ENCODE data around the gene PPP1R9B. TPM values are rescaled to one million over a fixed set of nuclear protein-coding genes. Genes with fewer than 3 reads are reported as not detected.

PPP1R9B gene
- total and polyA plus RNA-seq, 4 donors = 0.90 to 26.1 (median 7.1) TPM

DNA sequence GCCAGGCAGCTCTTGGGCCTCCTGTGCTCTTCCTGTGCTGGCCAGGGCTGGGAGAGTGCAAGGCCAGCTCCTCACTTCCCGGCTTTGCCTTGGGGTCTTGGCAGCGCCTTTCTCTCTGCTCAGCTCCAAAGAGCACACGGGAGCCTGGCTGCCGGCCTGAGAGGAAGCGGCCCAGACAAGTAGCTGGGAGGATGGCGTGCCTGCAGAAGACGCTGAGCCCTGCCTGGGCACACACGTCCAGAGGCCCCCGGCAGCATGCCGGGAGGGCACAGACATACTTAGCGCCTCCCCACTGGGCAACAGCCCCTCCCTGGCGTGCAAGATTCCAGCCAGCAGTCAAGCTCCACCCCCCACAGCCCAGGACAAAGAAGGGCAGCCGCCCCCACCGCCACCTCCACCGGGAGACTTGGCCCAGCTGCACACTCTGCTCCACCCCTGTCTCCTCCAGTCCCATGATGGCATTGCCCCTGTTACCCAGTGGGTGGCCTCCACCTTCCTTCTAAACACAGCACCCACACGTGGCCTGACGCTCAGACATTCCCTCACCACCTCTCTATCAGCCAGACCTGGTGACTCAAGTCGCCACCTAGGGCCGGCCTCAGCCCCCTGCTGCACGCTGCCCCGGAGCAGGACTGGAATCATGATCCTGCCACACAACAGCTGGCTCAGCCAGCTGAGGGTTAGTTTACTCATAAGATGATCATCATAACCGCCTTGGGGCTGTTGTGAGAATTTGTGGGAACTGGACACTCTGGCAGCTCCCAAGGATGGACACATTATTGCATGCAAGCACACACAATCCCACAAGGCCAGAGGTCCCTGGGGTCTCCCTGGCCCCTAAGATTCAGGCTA, 27.7 kb upstream of the PPP1R9B start:
- Histone ChIP-seq H3K36me3 (ENCODE audit: control insufficient read depth in 4 of 4, insufficient read depth in 3 of 4, low read depth in 1 of 4, low read length in 3 of 4) (no peaks in the 10 kb centered on the region), H3K27me3 (ENCODE audit: control insufficient read depth in 4 of 4, insufficient read depth in 4 of 4, low read length in 3 of 4) (no peaks in the 10 kb centered on the region), H3K27ac (ENCODE audit: low read depth in 1 of 2, low read length in 2 of 2) (peak overlapping the region; percentile 18 to 28), H3K9ac (ENCODE audit: low read depth in 1 of 2, low read length in 2 of 2) (no peak overlapping the region), H3K4me1 (ENCODE audit: control insufficient read depth in 4 of 4, insufficient read depth in 4 of 4, low read length in 3 of 4) (peaks cover 0 to 6% (median 0%) of the 10 kb centered on the region in 4 donors), H3K9me3 (ENCODE audit: control insufficient read depth in 4 of 4, low read length in 3 of 4) (no peaks in the 10 kb centered on the region), H3K4me3 (ENCODE audit: low read depth in 1 of 3, low read length in 3 of 3) (no peak overlapping the region)
- no peak for DNase-seq (ENCODE audit: low spot score)
- peak in 1 of 2 donors; percentile 67 for TF ChIP-seq RAD21 (IDR thresholded peaks at IDR 0.05)
- TF ChIP-seq CTCF (IDR thresholded peaks at IDR 0.05; ENCODE audit: low read depth, low read length, missing input control) = peak; percentile 29
- peak; percentile 22 for TF ChIP-seq NR2F2 (IDR thresholded peaks at IDR 0.05)
- peak; percentile 43 for TF ChIP-seq SP1 (IDR thresholded peaks at IDR 0.05)
- no peak for TF ChIP-seq GABPA (IDR thresholded peaks at IDR 0.05 in 1 of 2, conservative IDR thresholded peaks at IDR 0.05 in 1 of 2)
- TF ChIP-seq YY1 (IDR thresholded peaks at IDR 0.05) = no peak
- TF ChIP-seq, protein P1, sequence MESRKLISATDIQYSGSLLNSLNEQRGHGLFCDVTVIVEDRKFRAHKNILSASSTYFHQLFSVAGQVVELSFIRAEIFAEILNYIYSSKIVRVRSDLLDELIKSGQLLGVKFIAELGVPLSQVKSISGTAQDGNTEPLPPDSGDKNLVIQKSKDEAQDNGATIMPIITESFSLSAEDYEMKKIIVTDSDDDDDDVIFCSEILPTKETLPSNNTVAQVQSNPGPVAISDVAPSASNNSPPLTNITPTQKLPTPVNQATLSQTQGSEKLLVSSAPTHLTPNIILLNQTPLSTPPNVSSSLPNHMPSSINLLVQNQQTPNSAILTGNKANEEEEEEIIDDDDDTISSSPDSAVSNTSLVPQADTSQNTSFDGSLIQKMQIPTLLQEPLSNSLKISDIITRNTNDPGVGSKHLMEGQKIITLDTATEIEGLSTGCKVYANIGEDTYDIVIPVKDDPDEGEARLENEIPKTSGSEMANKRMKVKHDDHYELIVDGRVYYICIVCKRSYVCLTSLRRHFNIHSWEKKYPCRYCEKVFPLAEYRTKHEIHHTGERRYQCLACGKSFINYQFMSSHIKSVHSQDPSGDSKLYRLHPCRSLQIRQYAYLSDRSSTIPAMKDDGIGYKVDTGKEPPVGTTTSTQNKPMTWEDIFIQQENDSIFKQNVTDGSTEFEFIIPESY (IDR thresholded peaks at IDR 0.05) = no peak
- no peak for TF ChIP-seq HNF4G (IDR thresholded peaks at IDR 0.05)
- TF ChIP-seq, protein P2, sequence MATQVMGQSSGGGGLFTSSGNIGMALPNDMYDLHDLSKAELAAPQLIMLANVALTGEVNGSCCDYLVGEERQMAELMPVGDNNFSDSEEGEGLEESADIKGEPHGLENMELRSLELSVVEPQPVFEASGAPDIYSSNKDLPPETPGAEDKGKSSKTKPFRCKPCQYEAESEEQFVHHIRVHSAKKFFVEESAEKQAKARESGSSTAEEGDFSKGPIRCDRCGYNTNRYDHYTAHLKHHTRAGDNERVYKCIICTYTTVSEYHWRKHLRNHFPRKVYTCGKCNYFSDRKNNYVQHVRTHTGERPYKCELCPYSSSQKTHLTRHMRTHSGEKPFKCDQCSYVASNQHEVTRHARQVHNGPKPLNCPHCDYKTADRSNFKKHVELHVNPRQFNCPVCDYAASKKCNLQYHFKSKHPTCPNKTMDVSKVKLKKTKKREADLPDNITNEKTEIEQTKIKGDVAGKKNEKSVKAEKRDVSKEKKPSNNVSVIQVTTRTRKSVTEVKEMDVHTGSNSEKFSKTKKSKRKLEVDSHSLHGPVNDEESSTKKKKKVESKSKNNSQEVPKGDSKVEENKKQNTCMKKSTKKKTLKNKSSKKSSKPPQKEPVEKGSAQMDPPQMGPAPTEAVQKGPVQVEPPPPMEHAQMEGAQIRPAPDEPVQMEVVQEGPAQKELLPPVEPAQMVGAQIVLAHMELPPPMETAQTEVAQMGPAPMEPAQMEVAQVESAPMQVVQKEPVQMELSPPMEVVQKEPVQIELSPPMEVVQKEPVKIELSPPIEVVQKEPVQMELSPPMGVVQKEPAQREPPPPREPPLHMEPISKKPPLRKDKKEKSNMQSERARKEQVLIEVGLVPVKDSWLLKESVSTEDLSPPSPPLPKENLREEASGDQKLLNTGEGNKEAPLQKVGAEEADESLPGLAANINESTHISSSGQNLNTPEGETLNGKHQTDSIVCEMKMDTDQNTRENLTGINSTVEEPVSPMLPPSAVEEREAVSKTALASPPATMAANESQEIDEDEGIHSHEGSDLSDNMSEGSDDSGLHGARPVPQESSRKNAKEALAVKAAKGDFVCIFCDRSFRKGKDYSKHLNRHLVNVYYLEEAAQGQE (IDR thresholded peaks at IDR 0.05) = no peak
- peak in 1 of 2 donors; percentile 51 for TF ChIP-seq EGR1 (IDR thresholded peaks at IDR 0.05; ENCODE audit: low read depth in 2 of 2)
- TF ChIP-seq TAF1 (conservative IDR thresholded peaks at IDR 0.05) = no peak
- WGBS = 21% methylated on average over 22 of the region's 22 CpGs

GRCh38 chr17:50177476-50177875, 27.0 kb upstream of the PPP1R9B start:
- Histone ChIP-seq H3K27me3 (ENCODE audit: control insufficient read depth in 4 of 4, insufficient read depth in 4 of 4, low read length in 3 of 4) (no peaks in the 10 kb centered on the region), H3K4me3 (ENCODE audit: low read depth in 1 of 3, low read length in 3 of 3) (no peak overlapping the region), H3K27ac (ENCODE audit: low read depth in 1 of 2, low read length in 2 of 2) (peak overlapping the region in 1 of 2 donors; percentile 18), H3K4me1 (ENCODE audit: control insufficient read depth in 4 of 4, insufficient read depth in 4 of 4, low read length in 3 of 4) (peaks cover 0 to 6% (median 0%) of the 10 kb centered on the region in 4 donors), H3K36me3 (ENCODE audit: control insufficient read depth in 4 of 4, insufficient read depth in 3 of 4, low read depth in 1 of 4, low read length in 3 of 4) (no peaks in the 10 kb centered on the region), H3K9ac (ENCODE audit: low read depth in 1 of 2, low read length in 2 of 2) (no peak overlapping the region), H3K9me3 (ENCODE audit: control insufficient read depth in 4 of 4, low read length in 3 of 4) (no peaks in the 10 kb centered on the region)
- WGBS = 90% methylated on average over 10 of the region's 10 CpGs
- no peak for DNase-seq (ENCODE audit: low spot score)
- TF ChIP-seq ATF3 (IDR thresholded peaks at IDR 0.05) = no peak

All from liver (tissue), 9 donors.